ENCODE measurements around the gene OPN1LW.
"Not testable (repeated sequence)": the region's sequence is repeated elsewhere in the genome, so short reads cannot be mapped to it uniquely, and the experiment has no call there.

The OPN1LW gene

GRCh38 chrX:154144010-154144409 is at the start of gene OPN1LW:
Gene OPN1LW, plus strand, starts transcription at chrX:154144243. Its CDS starts 41 bp downstream, at chrX:154144284.
- not testable (repeated sequence) for DNase-seq

- DNase-seq: no peak
These were observed 49.2 kb upstream of the OPN1LW start for GRCh38 chrX:154094833-154095232.

GRCh38 chrX:154096140-154097002 is 47.7 kb upstream of the OPN1LW start:
- DNase-seq: peak in 1 of 2 donors; percentile 25

DNA sequence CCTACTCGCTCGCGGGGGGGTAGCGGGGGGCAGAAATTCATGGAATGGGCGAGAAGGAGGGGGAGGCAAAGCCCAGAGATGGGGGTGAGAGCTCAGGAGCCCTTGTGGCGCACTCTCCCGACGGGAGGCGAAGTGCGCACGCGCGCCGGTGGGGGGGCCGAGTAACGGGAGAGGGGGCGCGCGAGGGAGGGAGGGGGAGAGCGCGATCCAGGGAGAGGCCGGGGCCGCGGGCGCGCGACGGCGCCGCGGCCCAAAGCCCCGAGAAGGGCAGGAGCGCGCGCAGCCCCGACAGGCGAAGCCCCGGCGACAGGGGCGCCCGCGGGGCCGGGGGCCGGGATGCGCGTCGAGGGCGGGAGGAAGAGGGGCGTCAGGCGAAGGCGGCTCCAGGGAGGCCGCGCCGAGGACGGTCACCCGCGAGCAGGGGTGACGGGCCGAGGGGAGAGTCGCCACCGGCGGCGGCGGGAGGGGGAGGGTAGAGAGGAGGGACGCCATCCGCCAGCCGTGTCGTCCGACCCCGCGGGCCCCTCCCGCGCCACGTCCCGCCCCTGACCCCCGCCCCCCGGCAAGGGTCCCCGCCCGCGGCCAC is 46.9 kb upstream of the OPN1LW start:
- peak; percentile 32 to 50 for DNase-seq

GRCh38 chrX:154097589-154098541 is 46.2 kb upstream of the OPN1LW start, which contains the start of gene MECP2:
Gene MECP2, minus strand, starts transcription at chrX:154097717.
- peak; percentile 84 to 91 for DNase-seq

DNA sequence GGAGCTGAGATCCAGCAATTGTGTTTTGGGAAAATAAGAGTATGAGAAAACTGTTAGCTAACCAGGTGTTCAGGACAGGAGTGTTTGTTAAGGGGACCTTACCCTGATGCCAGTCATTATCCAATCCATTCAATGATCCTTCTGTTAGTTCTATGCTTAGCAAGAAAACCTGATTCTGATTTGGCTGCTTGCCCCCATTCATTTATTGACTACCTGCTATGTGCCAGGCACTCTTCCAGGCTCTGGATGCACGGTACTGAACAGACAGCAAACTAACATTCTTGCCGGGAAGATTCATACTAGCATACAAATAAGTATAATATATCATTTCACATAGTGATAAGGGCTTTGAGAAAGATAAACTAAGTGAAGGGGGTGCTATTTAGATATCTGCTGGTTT is 45.5 kb upstream of the OPN1LW start:
- DNase-seq: no peak

GRCh38 chrX:154113729-154114128 is 30.3 kb upstream of the OPN1LW start:
- no peak for DNase-seq

GRCh38 chrX:154114652-154115051 is 29.4 kb upstream of the OPN1LW start:
- no peak for DNase-seq

DNA sequence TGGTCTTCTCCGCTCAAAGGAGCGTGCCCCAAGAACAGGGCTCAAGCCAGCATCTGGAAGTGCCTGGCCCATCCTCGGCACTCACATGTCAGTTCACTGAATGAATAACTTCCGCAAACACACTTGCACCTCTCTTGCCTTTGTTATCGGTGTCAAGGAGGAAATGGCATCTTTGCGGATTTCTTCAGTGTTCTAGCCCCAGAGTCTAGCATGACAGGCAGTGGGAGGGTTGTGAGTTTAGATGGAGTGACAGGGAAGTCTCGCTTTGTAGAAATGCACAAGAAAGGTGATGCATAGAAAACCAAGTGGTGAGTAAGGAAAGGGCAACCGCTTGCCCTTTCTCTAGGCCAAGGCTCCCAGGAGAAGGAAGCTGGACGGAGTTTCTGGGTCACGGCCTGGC is 29.0 kb upstream of the OPN1LW start:
- DNase-seq: no peak

DNA sequence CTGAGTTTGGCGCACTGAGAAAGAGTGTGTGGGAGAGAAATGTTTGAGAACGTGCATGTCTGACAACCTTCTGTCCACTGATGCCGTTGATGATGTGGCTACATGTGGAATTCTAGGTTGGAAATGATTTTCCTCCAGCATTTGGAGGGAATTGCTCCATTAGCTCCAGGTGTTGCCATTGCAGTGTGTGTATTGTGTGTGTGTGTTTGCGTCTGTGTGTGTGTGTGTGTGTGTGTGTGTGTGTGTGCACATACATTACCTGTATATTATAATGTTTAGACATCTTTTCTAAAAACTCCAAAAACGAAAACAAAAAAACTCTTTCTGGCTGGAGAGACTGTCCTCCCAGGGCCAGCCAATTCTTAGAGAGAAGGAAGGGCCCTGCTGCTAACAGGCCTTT is 28.3 kb upstream of the OPN1LW start:
- no peak for DNase-seq

- no peak for DNase-seq
These were observed 27.4 kb upstream of the OPN1LW start for GRCh38 chrX:154116426-154117211.

DNA sequence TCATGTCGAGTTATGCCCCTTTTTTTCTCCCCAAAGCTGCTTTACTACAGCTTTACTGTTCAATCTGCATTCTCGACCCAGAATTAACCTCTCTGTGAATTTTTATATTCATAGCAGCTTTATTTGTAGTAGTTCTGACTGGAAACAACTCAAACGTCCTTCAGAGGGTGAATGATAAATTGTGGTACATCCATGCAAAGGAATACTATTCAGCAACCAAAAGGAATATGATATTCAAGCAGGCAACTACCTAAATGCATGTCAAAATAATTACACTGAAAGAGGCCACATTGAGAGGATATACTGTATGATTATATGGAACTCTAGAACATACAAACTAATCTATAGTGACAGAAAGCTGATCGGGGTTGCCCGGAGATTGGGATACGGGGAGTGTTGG is 26.5 kb upstream of the OPN1LW start:
- no peak for DNase-seq

GRCh38 chrX:154120567-154120966 is 23.5 kb upstream of the OPN1LW start:
- no peak for DNase-seq

DNA sequence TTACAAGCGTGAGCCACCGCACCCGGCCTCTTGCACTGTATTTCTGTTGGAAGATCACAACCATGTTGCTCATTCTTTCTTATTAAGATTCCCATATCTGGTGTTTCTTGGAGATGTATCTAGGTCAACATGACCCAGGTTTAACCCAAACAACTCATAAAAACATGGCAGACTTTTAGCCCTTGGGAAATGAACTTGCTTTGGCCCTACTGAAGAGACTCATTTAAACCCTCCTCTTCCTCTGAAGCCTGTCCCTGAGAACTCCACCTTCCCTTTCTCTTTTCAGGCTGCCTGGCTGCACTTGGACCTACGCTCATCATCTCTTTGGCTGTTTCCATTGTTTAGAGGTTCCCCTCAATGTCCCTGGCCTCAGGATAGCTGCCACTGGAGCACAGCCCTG is 22.8 kb upstream of the OPN1LW start:
- DNase-seq: no peak

DNA sequence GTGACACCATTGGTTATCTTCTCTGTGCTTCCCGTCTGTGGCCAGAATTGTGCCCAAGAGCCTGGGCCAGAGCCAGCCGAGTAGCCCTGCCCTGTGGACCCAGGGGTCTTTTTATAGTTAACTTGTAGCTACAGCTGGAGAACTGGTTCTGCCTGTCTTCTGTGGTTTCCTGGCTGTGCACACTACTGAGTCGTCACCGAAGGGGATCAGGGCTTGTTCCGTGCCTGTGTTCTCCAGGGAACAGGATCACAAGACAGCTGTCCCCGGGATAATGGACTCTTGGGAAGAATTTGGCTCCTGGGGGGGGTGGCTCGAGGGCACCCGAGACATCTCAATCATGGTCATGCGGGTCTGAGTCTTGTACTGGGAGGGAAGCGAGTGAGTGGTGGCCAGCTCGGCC is 22.1 kb upstream of the OPN1LW start:
- DNase-seq: no peak

GRCh38 chrX:154123241-154124219 is 20.5 kb upstream of the OPN1LW start:
- DNase-seq: peak in 1 of 2 donors; percentile 17

- DNase-seq: no peak
These were observed 18.5 kb upstream of the OPN1LW start for GRCh38 chrX:154125391-154126040.

GRCh38 chrX:154126101-154126500 is 17.9 kb upstream of the OPN1LW start:
- no peak for DNase-seq

GRCh38 chrX:154131955-154132354 is 12.1 kb upstream of the OPN1LW start:
- DNase-seq: no peak

GRCh38 chrX:154132366-154132765 is 11.7 kb upstream of the OPN1LW start:
- no peak for DNase-seq
